ENCODE measurements around the gene TACO1.

Gene TACO1

GRCh38 chr17:63600569-63601438 lies at the start of gene TACO1:
TSS of gene TACO1 (plus strand) at chr17:63600895. CDS start at chr17:63601084, 189 bp downstream.
- FAIRE-seq = peak; percentile 77
- peak; percentile 74 for DNase-seq (ENCODE audit: insufficient read length, low spot score)

DNA sequence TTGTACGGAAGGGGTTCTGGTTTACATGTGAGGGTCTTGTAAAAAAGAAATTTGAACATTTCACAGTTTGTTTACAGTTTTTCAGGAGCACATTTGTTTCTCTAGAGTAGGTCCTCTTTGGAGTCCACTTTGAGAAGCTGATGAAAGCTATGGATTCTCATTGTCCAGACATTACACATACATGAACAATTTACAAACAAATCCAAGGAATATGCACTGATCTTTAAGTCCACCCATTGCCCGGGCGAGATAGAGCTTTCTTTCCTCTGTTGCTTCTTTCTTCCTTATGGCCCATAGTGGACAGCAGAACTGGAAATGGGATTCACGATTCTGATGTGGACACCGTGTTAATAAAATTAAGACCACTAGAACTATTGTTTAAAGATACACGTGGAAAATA lies 48.5 kb upstream of the TACO1 start:
- FAIRE-seq (no peak), DNase-seq (ENCODE audit: insufficient read length, low spot score) (no peak)

DNA sequence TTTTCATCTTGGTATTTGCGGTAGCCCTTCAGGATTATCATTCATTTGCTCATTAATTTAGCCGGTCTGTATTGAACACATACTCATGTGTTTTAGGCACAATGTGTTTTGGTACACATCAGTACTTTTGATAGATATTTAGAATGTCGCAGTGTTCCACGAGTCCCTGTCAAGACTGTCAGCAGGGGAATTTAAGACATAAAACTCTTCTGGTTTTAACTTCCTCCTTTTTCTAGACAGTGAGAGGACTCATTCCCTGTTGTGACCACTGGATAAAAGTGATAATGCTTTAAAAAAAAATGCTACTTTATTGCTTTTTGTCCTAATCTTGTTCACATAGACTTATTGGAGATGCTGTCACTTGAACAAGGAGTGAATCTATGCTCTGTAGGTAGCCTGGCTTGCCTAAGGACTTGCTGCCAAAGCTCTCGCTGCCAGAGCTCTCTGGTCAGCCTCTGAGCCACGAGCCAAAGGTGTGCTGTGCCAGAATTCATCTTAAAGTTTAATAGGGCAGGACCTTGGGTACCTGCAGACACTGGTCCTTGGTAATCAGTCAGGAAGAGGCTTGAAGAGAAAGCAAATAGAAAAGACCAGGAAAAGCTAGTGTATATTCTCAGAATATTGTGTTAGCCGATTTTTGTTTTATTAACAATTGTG lies 45.1 kb upstream of the TACO1 start:
- no peak for FAIRE-seq
- DNase-seq (ENCODE audit: insufficient read length, low spot score) = no peak

GRCh38 chr17:63557416-63557815 lies 43.3 kb upstream of the TACO1 start:
- FAIRE-seq (no peak), DNase-seq (ENCODE audit: insufficient read length, low spot score) (no peak)

GRCh38 chr17:63558441-63558840 lies 42.3 kb upstream of the TACO1 start:
- no peak for FAIRE-seq

DNA sequence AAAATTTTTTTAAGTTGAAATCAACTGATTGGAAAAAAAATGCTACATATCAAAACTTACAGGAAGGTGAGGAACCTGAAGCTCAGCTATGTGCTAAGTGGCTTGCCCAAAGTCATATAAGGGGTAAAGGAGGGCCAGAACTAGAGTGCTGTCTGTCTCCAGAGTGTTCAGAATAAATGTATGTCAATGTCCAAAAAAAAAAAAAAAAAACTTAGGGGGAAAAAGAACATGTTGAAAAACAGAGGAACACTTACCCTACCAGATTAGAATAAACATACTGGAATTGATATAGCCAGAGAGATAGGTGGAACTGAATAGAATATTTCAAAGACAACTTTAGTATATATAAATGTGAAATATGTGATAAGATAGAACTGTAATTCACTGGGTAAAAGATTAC lies 38.9 kb upstream of the TACO1 start:
- FAIRE-seq = no peak
- DNase-seq (ENCODE audit: insufficient read length, low spot score) = no peak

More at GRCh38 chr17:63558441-63558840, 42.3 kb upstream of the TACO1 start:
- DNase-seq (ENCODE audit: insufficient read length, low spot score) = no peak

DNA sequence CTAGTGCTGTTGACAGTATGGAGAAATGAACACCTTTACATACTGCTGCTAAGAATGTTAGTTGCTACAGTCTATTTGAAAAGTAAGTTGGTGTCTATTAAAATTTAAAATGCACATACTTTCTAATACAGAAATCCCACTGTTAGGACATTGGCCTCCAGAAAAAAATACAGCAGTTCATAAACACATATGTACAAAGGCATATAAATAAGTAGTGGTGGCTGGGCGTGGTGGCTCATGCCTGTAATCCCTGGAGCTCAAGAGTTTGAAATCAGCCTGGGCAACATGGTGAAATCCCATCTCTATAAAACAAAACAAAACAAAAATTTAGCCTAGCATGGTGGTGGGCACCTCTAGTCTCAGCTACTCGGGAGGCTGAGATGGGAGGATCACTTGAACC lies 37.4 kb upstream of the TACO1 start:
- DNase-seq (ENCODE audit: insufficient read length, low spot score) (no peak), FAIRE-seq (no peak)

DNA sequence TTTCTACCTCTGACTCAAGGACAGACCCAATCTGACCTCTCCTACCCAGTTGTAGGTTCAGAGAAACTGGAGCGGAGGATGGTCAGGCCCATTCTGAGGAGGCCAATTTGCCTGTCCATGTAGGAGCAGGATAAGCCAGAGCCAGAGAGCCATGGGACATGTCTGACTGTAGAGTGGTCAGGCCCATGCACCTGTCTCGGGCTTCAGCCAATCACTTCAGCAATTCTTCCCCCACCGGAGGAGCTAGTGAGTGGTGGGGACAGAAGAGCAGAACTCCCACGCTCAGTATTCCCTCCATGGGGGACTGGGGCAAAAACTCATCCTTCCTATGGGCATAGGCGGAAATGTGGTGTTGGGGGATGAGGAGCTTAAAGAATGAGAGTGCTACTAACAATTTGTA lies 36.1 kb upstream of the TACO1 start:
- DNase-seq (ENCODE audit: insufficient read length, low spot score) (no peak), FAIRE-seq (no peak)

DNA sequence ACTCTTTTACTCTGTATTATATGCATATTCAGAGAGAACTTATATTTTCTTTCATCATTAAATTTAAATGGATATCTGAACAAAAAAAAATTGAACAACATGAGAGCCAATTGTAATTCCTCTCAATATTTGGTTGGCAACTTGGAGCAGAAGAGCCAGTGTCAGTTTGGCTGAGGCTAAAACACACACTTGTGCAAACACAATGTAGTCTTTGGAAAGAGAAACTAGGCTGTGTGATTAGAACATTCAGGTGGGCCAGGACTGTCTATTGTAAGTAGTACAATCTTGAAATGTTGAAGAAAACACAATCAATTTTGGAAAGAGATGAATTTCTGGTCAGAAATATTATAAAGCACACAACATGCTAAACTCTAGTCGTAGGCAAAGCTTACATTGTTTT lies 33.5 kb upstream of the TACO1 start:
- FAIRE-seq (no peak), DNase-seq (ENCODE audit: insufficient read length, low spot score) (no peak)

GRCh38 chr17:63568563-63568962 lies 32.1 kb upstream of the TACO1 start:
- FAIRE-seq = no peak

DNA sequence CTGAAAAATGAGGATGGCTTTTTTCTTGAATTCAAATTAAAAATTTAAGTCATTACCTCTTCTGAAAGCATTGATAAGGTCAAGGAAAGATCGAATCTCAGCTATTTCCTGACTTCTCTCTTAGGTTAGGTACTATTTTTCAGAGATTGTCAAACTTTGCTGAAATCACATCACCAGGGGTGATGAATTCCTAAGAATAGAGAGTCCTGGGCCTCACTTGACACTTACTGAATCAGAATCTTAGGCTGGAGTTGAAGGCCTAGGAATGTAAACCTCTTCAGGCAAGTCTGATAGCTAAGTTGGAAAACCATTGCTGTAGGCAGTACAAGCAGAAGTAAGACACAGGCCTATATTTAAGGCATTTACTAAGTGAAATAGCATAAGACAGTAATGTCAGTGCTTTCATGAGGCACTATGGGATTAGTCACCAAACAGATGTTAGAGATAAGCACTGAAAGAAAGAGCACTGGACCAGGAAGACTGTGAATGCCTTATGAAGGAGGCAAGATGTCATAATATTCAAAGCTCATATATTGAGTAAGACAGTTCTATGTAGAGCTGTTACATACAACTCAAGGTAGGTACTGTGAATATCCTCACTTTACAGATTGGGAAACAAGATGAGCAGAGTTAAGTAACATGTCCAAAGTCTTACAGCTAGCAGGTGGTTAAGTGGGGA lies 28.9 kb upstream of the TACO1 start:
- FAIRE-seq (no peak), DNase-seq (ENCODE audit: insufficient read length, low spot score) (no peak)

More at GRCh38 chr17:63568563-63568962, 32.1 kb upstream of the TACO1 start:
- DNase-seq (ENCODE audit: insufficient read length, low spot score) = no peak

GRCh38 chr17:63573634-63574033 lies 27.1 kb upstream of the TACO1 start:
- no peak for DNase-seq (ENCODE audit: insufficient read length, low spot score)
- FAIRE-seq = no peak

DNA sequence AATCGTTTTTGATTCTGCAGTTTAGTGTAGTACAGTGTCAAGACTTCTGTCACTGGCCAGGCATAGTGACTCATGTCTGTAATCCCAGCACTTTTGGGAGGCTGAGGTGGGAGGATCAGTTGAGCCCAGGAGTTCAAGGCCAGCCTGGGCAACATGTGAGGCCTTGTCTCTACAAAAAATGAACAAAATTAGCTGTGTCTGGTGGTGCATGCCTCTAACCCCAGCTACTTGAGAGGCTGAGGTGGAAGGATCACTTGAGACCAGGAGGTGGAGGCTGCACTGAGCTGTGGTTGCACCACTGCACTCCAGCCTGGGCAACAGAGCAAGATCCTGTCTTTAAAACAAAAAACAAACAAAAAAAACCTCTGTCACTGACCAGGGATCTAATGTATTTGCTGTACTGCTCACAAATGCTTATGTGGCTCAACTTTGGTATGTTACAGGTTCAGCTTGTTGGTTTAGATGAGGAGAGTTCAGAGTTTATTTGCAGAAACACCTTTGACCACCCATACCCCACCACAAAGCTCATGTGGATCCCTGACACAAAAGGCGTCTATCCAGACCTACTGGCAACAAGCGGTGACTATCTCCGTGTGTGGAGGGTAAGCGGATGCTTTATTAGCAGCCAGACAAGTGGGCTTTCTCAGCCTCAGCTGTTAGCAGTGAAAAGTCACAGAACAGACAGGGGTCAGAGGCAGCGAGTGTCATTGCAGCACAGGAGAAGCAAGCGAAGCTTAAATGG lies 22.5 kb upstream of the TACO1 start:
- no peak for FAIRE-seq

DNA sequence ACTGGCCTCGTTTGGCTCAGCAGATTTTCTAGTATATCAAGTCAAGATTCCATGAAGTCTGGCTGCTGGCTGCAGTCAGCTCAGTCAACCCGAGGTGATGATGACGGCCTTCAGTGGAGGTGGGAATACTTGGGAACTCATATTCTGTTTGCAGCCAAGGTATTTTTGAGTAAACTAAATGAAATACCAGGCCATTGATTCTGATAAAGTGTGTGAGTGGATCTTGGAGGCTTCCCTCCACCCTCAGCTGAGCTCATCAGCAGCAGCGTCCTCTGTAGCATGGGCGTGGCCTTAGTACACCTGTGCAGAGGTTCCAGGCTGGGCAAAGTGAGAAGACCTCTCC lies 22.0 kb upstream of the TACO1 start:
- FAIRE-seq = no peak
- DNase-seq (ENCODE audit: insufficient read length, low spot score) = no peak

More for the DNA sequence above, 22.5 kb upstream of the TACO1 start:
- DNase-seq (ENCODE audit: insufficient read length, low spot score) = no peak

DNA sequence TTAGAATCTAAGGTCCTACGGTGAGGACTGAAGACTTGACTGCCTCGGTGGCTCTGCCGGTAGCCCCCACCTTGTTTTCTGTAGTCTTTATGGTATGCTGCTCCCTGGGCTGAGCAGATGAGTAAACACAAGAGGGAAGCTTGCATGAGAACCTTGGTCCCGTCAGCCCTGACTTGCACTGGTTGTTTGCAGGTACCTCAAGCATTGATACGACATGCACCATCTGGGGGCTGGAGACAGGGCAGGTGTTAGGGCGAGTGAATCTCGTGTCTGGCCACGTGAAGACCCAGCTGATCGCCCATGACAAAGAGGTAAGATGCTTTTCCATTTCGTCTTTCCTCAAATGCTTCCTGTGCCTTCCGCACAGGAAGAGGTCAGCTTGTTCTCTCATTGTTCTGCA lies 21.1 kb upstream of the TACO1 start:
- FAIRE-seq = no peak
- DNase-seq (ENCODE audit: insufficient read length, low spot score) = no peak

DNA sequence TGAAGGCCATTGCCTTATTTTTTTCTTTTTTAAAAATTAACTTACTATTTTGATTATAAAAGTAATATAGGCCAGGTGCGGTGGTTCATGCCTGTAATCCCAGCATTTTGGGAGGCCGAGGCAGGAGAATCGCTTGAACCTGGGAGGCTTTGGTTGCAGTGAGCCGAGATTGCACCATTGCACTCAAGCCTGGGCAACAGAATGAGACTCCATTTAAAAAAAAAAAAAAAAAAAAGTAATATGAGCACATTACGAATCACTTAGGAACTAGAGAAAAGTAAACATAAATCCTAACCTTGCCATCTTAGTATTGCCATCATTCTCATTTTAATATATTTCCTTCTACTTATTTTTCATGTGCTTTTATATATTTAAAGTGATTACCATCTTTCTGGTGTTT lies 12.9 kb upstream of the TACO1 start:
- no peak for DNase-seq (ENCODE audit: insufficient read length, low spot score)
- no peak for FAIRE-seq

DNA sequence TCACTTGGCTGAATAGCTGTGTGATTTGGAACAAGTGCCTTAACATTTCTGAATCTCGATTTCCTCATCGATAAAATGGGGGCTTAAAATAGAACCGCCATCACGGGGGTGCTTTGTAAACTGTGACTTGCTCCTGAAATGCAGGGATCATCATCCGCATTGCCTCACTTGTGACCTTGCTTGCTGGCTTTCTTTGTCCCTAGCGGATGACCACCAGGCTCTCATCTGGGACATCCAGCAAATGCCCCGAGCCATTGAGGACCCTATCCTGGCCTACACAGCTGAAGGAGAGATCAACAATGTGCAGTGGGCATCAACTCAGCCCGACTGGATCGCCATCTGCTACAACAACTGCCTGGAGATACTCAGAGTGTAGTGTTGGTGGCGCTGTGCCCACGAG lies 11.9 kb upstream of the TACO1 start:
- FAIRE-seq (no peak), DNase-seq (ENCODE audit: insufficient read length, low spot score) (no peak)

DNA sequence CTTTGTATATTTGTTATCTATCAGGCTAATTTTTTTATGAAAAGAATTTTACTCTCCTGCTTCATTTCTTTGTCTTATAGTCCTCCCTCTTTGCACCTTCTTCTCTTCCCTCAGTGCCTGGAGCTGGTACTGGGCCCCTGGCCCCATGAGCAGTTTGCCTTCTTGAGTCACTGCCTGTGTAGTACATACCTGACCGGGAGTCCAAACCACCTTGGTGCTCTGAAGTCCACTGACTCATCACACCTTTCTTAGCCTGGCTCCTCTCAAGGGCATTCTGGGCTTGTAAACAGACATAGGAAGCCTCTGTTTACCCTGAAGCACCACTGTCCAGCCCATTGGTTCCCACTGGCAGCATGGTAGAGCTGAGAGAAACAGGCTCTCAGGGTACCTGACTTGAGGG lies 11.0 kb upstream of the TACO1 start:
- DNase-seq (ENCODE audit: insufficient read length, low spot score) (no peak), FAIRE-seq (no peak)

DNA sequence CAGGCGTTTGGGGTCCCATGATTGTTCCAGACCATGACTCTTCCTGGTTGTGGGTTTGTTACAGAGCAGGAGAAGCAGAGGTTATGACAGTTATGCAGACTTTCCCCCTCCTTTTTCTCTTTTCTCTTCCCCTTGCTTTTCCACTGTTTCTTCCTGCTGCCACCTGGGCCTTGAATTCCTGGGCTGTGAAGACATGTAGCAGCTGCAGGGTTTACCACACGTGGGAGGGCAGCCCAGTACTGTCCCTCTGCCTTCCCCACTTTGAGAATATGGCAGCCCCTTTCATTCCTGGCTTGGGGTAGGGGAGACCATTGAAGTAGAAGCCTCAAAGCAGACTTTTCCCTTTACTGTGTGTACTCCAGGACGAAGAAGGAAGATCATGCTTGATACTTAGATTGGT lies 7.9 kb upstream of the TACO1 start:
- FAIRE-seq (no peak), DNase-seq (ENCODE audit: insufficient read length, low spot score) (no peak)

DNA sequence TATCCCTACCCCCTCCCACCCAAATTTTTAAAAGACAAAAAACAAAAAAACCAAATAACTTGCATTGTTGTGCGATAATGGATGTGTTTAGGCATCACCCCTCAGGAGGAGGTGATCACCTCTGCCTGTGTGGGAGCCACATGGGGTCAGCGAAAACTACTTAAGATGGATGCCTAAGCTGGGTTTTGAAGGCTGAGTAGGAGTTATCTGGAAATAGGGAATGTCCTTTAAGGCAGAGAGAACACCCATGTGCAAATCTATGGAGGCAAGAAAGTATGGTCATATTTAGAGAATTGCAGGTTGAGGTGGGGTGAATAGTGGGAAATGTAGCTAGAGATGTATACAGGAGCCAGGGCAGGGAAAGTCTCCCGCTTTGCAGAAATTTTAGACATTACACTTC lies 5.6 kb upstream of the TACO1 start:
- no peak for DNase-seq (ENCODE audit: insufficient read length, low spot score)
- FAIRE-seq = no peak
